Measurements from ENCODE around the gene XAGE5.

- TF ChIP-seq CTCF (IDR thresholded peaks at IDR 0.05) (no peak), POLR2AphosphoS5 (IDR thresholded peaks at IDR 0.05) (no peak)
Measured at GRCh38 chrX:52819788-52820187, 8.7 kb downstream of the XAGE5 start.
